ENCODE measurements around the gene CCDC137.
"Not testable (repeated sequence)": the region's sequence is repeated elsewhere in the genome, so short reads cannot be mapped to it uniquely, and the experiment has no call there.

CCDC137 gene

DNA sequence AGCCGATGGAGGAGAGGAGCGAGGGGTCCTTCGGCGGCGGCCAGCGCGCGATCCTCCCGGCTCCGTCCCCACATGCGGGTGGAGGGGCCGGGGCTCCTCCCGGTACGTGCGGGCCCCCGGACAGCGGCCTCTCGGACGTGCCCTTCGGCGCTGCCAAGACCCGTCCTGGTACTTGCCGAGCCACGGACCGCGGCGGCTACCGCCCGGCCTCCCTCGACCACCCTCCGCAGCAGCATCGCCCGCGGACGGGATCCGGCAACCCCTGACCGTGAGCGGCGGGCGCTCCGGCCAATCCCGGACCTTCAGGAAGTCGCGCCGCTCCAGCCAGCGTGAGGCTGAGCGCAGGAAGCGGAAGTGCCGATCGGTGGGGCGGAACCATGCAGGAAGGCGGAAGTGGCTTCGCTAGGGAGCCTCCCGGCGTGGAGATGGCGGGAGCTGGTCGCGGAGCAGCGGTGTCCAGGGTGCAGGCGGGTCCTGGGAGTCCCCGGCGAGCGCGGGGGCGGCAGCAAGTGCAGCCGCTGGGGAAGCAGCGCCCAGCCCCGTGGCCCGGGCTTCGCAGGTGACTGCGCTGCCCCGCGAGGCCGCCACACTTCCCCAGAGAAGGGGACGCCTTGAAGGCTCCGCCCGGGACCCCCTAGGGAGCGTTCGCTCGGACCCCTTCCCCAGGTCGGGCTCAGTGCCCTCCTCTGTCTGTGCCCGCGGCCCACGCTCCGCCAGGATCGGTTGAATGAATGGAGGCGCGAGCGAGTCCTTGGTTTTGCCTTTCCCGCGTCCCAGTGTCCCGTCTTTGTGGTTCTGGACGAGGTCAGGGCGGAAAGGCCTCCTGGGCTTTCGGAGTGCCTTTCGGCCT lies at the start of gene CCDC137, which contains the start of gene OXLD1:
Gene CCDC137, plus strand, starts transcription at position 396 of the 850 bp plus-strand sequence. Its CDS starts 30 bp downstream, at position 426.
Gene OXLD1, minus strand, starts transcription at position 264 of the 850 bp plus-strand sequence. Its CDS starts 28 bp downstream, at position 236.
- Histone ChIP-seq H3K9ac (ENCODE audit: low read length) (peak within 1 kb of the TSS; percentile 95), H3K27ac (ENCODE audit: low read depth, low read length) (peak within 1 kb of the TSS; percentile 85), H3K4me3 (ENCODE audit: low read depth in 1 of 2, low read length in 2 of 2) (peak within 1 kb of the TSS; percentile 79 to 92), H3K27me3 (ENCODE audit: control insufficient read depth in 1 of 2, insufficient read depth in 2 of 2, low read length in 2 of 2) (no peaks in the 10 kb centered on the region), H3K9me3 (ENCODE audit: low read length) (no peaks in the 10 kb centered on the region), H3K4me1 (ENCODE audit: insufficient read depth, low read length) (peaks cover 22% of the 10 kb centered on the region), H3K36me3 (ENCODE audit: insufficient read depth, low read length) (peaks cover 16% of the 10 kb centered on the region)

GRCh38 chr17:81616877-81617276 lies 49.7 kb upstream of the CCDC137 start:
- peaks cover 16% of the 10 kb centered on the region for H3K4me1 ChIP-seq (ENCODE audit: insufficient read depth, low read length)
- no peaks in the 10 kb centered on the region for H3K27me3 ChIP-seq (ENCODE audit: control insufficient read depth in 1 of 2, insufficient read depth in 2 of 2, low read length in 2 of 2)
- H3K9me3 ChIP-seq (ENCODE audit: low read length) = no peaks in the 10 kb centered on the region
- H3K4me3 ChIP-seq (ENCODE audit: low read depth in 1 of 2, low read length in 2 of 2) = no peak overlapping the region
- no peak overlapping the region for H3K27ac ChIP-seq (ENCODE audit: low read depth, low read length)
- no peak overlapping the region for H3K9ac ChIP-seq (ENCODE audit: low read length)
- peaks cover 27% of the 10 kb centered on the region for H3K36me3 ChIP-seq (ENCODE audit: insufficient read depth, low read length)

- not testable (repeated sequence) for H3K4me3 ChIP-seq (ENCODE audit: low read depth in 1 of 2, low read length in 2 of 2); H3K4me1 ChIP-seq (ENCODE audit: insufficient read depth, low read length); H3K9ac ChIP-seq (ENCODE audit: low read length); H3K27ac ChIP-seq (ENCODE audit: low read depth, low read length); H3K9me3 ChIP-seq (ENCODE audit: low read length); H3K27me3 ChIP-seq (ENCODE audit: control insufficient read depth in 1 of 2, insufficient read depth in 2 of 2, low read length in 2 of 2)
- H3K36me3 ChIP-seq (ENCODE audit: insufficient read depth, low read length) = peaks cover 38% of the 10 kb centered on the region
These were observed 48.2 kb upstream of the CCDC137 start for GRCh38 chr17:81618307-81618706.

DNA sequence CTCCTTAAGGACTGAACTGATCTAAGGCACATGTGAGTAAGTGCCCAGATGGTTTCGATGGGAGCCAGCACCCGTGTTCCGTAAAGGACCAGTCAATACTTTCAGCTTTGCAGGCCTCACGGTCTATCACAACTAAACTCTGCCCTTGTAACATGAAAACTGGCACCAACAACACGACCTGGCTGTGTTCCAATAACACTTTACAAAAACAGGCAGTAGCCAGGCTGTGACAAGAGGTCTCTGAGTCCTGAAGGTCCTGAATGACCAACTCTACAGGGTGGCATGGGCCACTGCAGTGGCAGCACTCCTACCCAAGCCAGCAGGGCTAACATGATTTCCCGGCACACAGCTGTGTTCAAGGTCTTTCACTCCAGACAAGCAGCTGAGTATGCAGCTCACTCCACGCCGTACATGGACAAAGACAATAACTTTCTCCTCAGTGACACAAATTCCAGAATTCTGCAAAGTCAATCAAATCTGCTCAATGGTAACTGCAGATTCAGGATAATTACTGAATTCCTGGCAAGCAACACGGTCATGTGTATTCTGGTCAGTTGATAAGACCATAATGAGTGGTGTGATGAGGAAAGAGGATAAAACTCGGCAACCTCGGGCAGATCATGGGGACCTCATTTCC lies 44.9 kb upstream of the CCDC137 start:
- H3K36me3 ChIP-seq (ENCODE audit: insufficient read depth, low read length) = peaks cover 63% of the 10 kb centered on the region
- no peak overlapping the region for H3K27ac ChIP-seq (ENCODE audit: low read depth, low read length)
- H3K9me3 ChIP-seq (ENCODE audit: low read length) = no peaks in the 10 kb centered on the region
- H3K4me1 ChIP-seq (ENCODE audit: insufficient read depth, low read length) = no peaks in the 10 kb centered on the region
- no peak overlapping the region for H3K9ac ChIP-seq (ENCODE audit: low read length)
- no peaks in the 10 kb centered on the region for H3K27me3 ChIP-seq (ENCODE audit: control insufficient read depth in 1 of 2, insufficient read depth in 2 of 2, low read length in 2 of 2)
- no peak overlapping the region for H3K4me3 ChIP-seq (ENCODE audit: low read depth in 1 of 2, low read length in 2 of 2)

DNA sequence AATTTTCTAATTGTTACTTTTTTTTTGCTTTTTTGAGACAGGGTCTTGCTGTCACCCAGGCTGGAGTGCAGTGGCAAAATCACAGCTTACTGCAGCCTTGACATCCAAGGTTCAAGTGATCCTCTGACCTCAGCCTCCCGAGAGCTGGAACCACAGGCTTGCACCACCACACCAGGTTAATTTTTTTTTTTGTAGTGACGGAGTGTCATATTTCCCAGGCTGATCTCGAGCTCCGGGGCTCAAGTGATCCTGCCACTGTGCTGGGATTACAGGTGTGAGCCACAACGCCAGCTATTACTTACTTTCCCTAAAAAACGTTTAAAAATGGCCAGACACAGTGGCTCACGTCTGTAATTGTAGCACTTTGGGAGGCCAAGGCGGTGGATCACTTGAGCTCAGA lies 36.3 kb upstream of the CCDC137 start:
- Histone ChIP-seq H3K36me3 (ENCODE audit: insufficient read depth, low read length) (peaks cover 14% of the 10 kb centered on the region), H3K4me1 (ENCODE audit: insufficient read depth, low read length) (peaks cover 7% of the 10 kb centered on the region), H3K27me3 (ENCODE audit: control insufficient read depth in 1 of 2, insufficient read depth in 2 of 2, low read length in 2 of 2) (no peaks in the 10 kb centered on the region)

DNA sequence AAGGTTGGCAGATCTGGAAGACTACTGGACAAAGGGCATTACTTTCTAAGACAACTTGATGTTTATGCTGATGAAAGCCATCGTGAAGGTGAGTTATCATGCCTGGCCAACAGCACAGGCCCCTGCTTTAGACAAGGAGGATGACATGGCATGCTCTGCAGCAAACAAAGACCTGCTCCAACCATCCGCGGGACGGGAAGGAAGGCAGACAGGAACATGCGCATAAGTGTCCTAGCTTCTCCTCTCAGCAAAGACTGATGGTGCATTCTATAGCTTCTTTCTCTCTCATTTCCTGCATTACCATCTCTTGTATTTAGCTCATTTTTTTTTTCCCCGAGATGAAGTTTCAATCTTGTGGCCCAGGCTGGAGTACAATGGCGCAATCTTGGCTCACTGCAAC lies 35.1 kb upstream of the CCDC137 start:
- H3K4me3 ChIP-seq (ENCODE audit: low read depth in 1 of 2, low read length in 2 of 2) = no peak overlapping the region
- H3K9ac ChIP-seq (ENCODE audit: low read length) = no peak overlapping the region
- H3K9me3 ChIP-seq (ENCODE audit: low read length) = no peaks in the 10 kb centered on the region
- no peaks in the 10 kb centered on the region for H3K27me3 ChIP-seq (ENCODE audit: control insufficient read depth in 1 of 2, insufficient read depth in 2 of 2, low read length in 2 of 2)
- H3K4me1 ChIP-seq (ENCODE audit: insufficient read depth, low read length) = peaks cover 17% of the 10 kb centered on the region
- peaks cover 6% of the 10 kb centered on the region for H3K36me3 ChIP-seq (ENCODE audit: insufficient read depth, low read length)
- H3K27ac ChIP-seq (ENCODE audit: low read depth, low read length) = no peak overlapping the region

More for the DNA sequence above, 36.3 kb upstream of the CCDC137 start:
- Histone ChIP-seq H3K9me3 (ENCODE audit: low read length) (no peaks in the 10 kb centered on the region), H3K27ac (ENCODE audit: low read depth, low read length) (no peak overlapping the region), H3K9ac (ENCODE audit: low read length) (no peak overlapping the region), H3K4me3 (ENCODE audit: low read depth in 1 of 2, low read length in 2 of 2) (no peak overlapping the region)

GRCh38 chr17:81635431-81635830 lies 31.1 kb upstream of the CCDC137 start:
- Histone ChIP-seq H3K36me3 (ENCODE audit: insufficient read depth, low read length) (no peaks in the 10 kb centered on the region), H3K4me3 (ENCODE audit: low read depth in 1 of 2, low read length in 2 of 2) (peak overlapping the region in 1 of 2 donors; percentile 85), H3K9me3 (ENCODE audit: low read length) (no peaks in the 10 kb centered on the region), H3K9ac (ENCODE audit: low read length) (peak overlapping the region; percentile 87), H3K4me1 (ENCODE audit: insufficient read depth, low read length) (peaks cover 17% of the 10 kb centered on the region), H3K27me3 (ENCODE audit: control insufficient read depth in 1 of 2, insufficient read depth in 2 of 2, low read length in 2 of 2) (no peaks in the 10 kb centered on the region), H3K27ac (ENCODE audit: low read depth, low read length) (no peak overlapping the region)

DNA sequence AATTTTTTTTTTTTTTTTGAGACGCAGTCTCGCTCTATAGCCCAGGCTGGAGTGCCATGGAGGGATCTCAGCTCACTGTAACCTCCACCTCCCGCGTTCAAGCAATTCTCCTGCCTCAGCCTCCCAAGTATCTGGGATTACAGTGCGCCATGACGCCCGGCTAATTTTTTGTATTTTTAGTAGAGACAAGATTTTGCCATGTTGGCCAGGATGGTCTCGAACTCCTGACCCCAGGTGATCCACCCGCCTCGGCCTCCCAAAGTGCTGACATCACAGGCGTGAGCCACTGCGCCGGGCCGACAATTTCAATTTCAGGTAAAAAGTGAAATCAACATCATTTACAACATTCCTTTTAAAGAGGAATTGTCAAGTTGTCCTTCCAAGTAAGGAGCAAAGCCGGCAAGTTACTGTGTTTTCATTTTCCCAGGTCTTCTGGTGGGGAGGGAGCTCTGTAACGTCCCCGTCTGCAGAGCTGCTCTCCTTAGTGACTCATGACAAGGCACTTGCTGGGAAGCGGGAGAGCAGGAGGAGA lies 30.5 kb upstream of the CCDC137 start:
- Histone ChIP-seq H3K27ac (ENCODE audit: low read depth, low read length) (peak overlapping the region; percentile 87), H3K4me3 (ENCODE audit: low read depth in 1 of 2, low read length in 2 of 2) (peak overlapping the region; percentile 59 to 85), H3K27me3 (ENCODE audit: control insufficient read depth in 1 of 2, insufficient read depth in 2 of 2, low read length in 2 of 2) (no peaks in the 10 kb centered on the region), H3K9ac (ENCODE audit: low read length) (peak overlapping the region; percentile 87), H3K4me1 (ENCODE audit: insufficient read depth, low read length) (peaks cover 17% of the 10 kb centered on the region), H3K9me3 (ENCODE audit: low read length) (no peaks in the 10 kb centered on the region), H3K36me3 (ENCODE audit: insufficient read depth, low read length) (no peaks in the 10 kb centered on the region)

DNA sequence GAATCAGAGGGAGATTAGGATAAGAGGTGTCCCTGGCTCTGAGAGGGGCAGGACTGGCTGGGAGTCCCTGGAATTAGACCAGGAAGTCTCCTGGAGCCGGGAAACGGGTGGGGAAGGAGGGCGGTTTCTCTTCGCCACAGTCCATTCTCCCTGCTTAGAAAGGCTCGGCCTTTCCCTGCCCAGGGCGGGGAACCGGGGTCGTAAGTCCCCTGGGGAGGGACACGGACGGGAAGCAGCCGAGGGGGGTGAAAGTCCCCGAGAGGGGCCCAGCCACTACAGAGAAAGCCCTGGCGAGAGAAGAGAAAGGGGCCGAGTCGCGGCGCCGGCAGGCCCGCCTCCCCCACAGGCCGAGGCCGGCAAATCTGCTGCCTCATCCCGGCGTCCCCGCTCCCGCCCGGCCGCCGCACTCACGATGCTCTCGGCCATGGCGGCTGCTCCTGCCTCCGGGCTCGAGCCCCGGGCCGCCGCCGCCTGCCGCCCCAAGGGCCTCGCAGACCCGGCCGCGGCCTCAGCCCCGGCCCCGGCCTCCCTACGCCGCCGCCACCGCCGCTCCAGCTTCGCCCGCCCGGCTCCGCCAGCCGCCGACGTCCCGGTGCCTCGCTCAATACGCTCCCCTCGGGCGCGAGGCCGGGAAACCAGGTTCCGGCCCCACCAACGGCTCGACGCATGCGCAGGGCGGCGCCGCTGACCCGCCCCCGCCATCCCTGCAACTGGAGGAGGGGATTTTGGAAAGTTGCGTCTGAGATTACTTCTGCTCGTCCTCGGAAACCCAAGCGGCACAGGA lies 29.8 kb upstream of the CCDC137 start, which contains the start of the genes NPLOC4 and TSPAN10:
Gene NPLOC4, minus strand, starts transcription at position 608 of the 784 bp plus-strand sequence. Its CDS starts 182 bp downstream, at position 426.
Gene TSPAN10, plus strand, starts transcription at position 692 of the 784 bp plus-strand sequence. CDS start 5,217 bp downstream, outside the sequence.
- H3K36me3 ChIP-seq (ENCODE audit: insufficient read depth, low read length) = no peaks in the 10 kb centered on the region
- H3K9me3 ChIP-seq (ENCODE audit: low read length) = no peaks in the 10 kb centered on the region
- peak within 1 kb of the TSS; percentile 59 to 85 for H3K4me3 ChIP-seq (ENCODE audit: low read depth in 1 of 2, low read length in 2 of 2)
- H3K27ac ChIP-seq (ENCODE audit: low read depth, low read length) = peak within 1 kb of the TSS; percentile 87
- peaks cover 17% of the 10 kb centered on the region for H3K4me1 ChIP-seq (ENCODE audit: insufficient read depth, low read length)
- H3K9ac ChIP-seq (ENCODE audit: low read length) = peak within 1 kb of the TSS; percentile 87
- no peaks in the 10 kb centered on the region for H3K27me3 ChIP-seq (ENCODE audit: control insufficient read depth in 1 of 2, insufficient read depth in 2 of 2, low read length in 2 of 2)

DNA sequence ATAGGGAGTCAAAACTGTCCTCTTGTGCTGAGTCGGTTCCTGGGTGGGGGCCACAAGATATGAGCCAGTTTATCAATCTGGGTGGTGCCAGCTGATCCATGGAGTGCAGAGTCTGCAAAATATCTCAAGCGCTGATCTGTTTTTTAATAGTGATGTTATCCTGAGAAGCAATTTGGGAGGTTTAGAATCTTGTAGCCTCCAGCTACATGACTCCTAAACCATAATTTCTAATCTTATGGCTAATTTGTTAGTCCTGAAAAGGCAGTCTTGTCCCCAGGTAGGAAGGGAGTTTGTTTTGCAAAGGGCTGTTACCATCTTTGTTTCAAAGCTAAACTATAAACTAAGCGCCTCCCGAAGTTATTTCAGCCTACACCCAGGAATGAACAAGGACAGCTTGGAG lies 27.9 kb upstream of the CCDC137 start:
- Histone ChIP-seq H3K4me1 (ENCODE audit: insufficient read depth, low read length) (peaks cover 17% of the 10 kb centered on the region), H3K9me3 (ENCODE audit: low read length) (no peaks in the 10 kb centered on the region), H3K9ac (ENCODE audit: low read length) (no peak overlapping the region), H3K27ac (ENCODE audit: low read depth, low read length) (no peak overlapping the region), H3K36me3 (ENCODE audit: insufficient read depth, low read length) (no peaks in the 10 kb centered on the region), H3K4me3 (ENCODE audit: low read depth in 1 of 2, low read length in 2 of 2) (no peak overlapping the region), H3K27me3 (ENCODE audit: control insufficient read depth in 1 of 2, insufficient read depth in 2 of 2, low read length in 2 of 2) (no peaks in the 10 kb centered on the region)

GRCh38 chr17:81640011-81640410 lies 26.5 kb upstream of the CCDC137 start:
- H3K27me3 ChIP-seq (ENCODE audit: control insufficient read depth in 1 of 2, insufficient read depth in 2 of 2, low read length in 2 of 2) = no peaks in the 10 kb centered on the region
- no peak overlapping the region for H3K9ac ChIP-seq (ENCODE audit: low read length)
- peaks cover 13% of the 10 kb centered on the region for H3K4me1 ChIP-seq (ENCODE audit: insufficient read depth, low read length)
- H3K9me3 ChIP-seq (ENCODE audit: low read length) = no peaks in the 10 kb centered on the region
- no peak overlapping the region for H3K4me3 ChIP-seq (ENCODE audit: low read depth in 1 of 2, low read length in 2 of 2)
- H3K27ac ChIP-seq (ENCODE audit: low read depth, low read length) = no peak overlapping the region
- no peaks in the 10 kb centered on the region for H3K36me3 ChIP-seq (ENCODE audit: insufficient read depth, low read length)
